Smooth muscle cell of the brain vasculature (primary cell): Measurements from ENCODE around the gene GTF2H4.
"Not testable (repeated sequence)": the region's sequence is repeated elsewhere in the genome, so short reads cannot be mapped to it uniquely, and the experiment has no call there.

ENCODE experiments used
- DNase-seq: peaks from one replicate; pipeline ENCODE4 v3.0.0-alpha.2; 2012; ENCODE audit warnings: low read depth, low spot score

GTF2H4 gene

GRCh38 chr6:30907758-30908591 lies at the start of gene GTF2H4:
TSS of gene GTF2H4 (plus strand) at chr6:30908207.
- DNase-seq = peak; percentile 98

GRCh38 chr6:30859726-30860125 lies 48.3 kb upstream of the GTF2H4 start:
- not testable (repeated sequence) for DNase-seq

- no peak for DNase-seq
Measured at GRCh38 chr6:30861257-30862048, 46.6 kb upstream of the GTF2H4 start.

GRCh38 chr6:30862156-30862875 lies 45.7 kb upstream of the GTF2H4 start:
- no peak for DNase-seq

GRCh38 chr6:30864325-30864724 lies 43.7 kb upstream of the GTF2H4 start:
- no peak for DNase-seq

- DNase-seq = not testable (repeated sequence)
Measured at GRCh38 chr6:30869241-30869749, 38.7 kb upstream of the GTF2H4 start.

GRCh38 chr6:30870546-30870945 lies 37.5 kb upstream of the GTF2H4 start:
- no peak for DNase-seq

GRCh38 chr6:30871592-30872183 lies 36.3 kb upstream of the GTF2H4 start:
- DNase-seq = no peak

- DNase-seq = no peak
Measured at GRCh38 chr6:30873137-30873640, 34.8 kb upstream of the GTF2H4 start.

GRCh38 chr6:30873795-30874194 lies 34.2 kb upstream of the GTF2H4 start:
- DNase-seq = not testable (repeated sequence)

- no peak for DNase-seq
Measured at GRCh38 chr6:30875244-30876038, 32.6 kb upstream of the GTF2H4 start.

- no peak for DNase-seq
Measured at GRCh38 chr6:30876039-30876730, 31.8 kb upstream of the GTF2H4 start.

GRCh38 chr6:30877419-30878262 lies 30.4 kb upstream of the GTF2H4 start:
- DNase-seq = peak; percentile 78

GRCh38 chr6:30879684-30880427 lies 28.2 kb upstream of the GTF2H4 start:
- DNase-seq = no peak

- DNase-seq = no peak
Measured at GRCh38 chr6:30880698-30881252, 27.2 kb upstream of the GTF2H4 start.

- no peak for DNase-seq
Measured at GRCh38 chr6:30881392-30882203, 26.4 kb upstream of the GTF2H4 start.

GRCh38 chr6:30882204-30882758 lies 25.7 kb upstream of the GTF2H4 start:
- no peak for DNase-seq
